H1 (cell line): ENCODE results near the gene H6PD.

Experiments used
- CTCF ChIP-seq, 3 experiments: IDR thresholded peaks; 1 replicate in 2 of 3; 2 replicates in 1 of 3; pipeline versions ENCODE4 v1.5.1 to v1.6.1; 2011; ENCODE audit warnings: low read length in 3 of 3, mild to moderate bottlenecking in 3 of 3, inconsistent platforms in 2 of 3, low read depth in 1 of 3, moderate library complexity in 1 of 3; ENCODE audit not compliant: insufficient read depth in 1 of 3; ENCODE audit errors: control extremely low read depth in 1 of 3
- SIN3A ChIP-seq, 2 experiments: IDR thresholded peaks in 1 of 2; conservative IDR thresholded peaks in 1 of 2; 2 replicates each; pipeline ENCODE4 v1.6.1; 2011 to 2012; ENCODE audit warnings: low read length in 2 of 2, improper control_type of control experiment in 1 of 2, low read depth in 1 of 2, mild to moderate bottlenecking in 1 of 2
- SP1 ChIP-seq: IDR thresholded peaks from 2 replicates; pipeline ENCODE4 v1.6.1; 2011; ENCODE audit warnings: low read depth, low read length

- TF ChIP-seq CTCF (IDR thresholded peaks at IDR 0.05; ENCODE audit: control extremely low read depth in 1 of 3, insufficient read depth in 1 of 3, low read depth in 1 of 3, low read length in 3 of 3) (no peak), SP1 (no peak), SIN3A (conservative IDR thresholded peaks at IDR 0.05 in 1 of 2, IDR thresholded peaks at IDR 0.05 in 1 of 2; ENCODE audit: low read depth in 1 of 2, low read length in 2 of 2) (no peak)
These were observed 34.5 kb downstream of the H6PD start for GRCh38 chr1:9269078-9269501.
